Stimulated activated CD8-positive, alpha-beta memory T cell treated with anti-CD3 and anti-CD28 coated beads, Interleukin-15, amount 100 ng/mL, for 4 hours (primary cell): ENCODE measurements around the gene TMX2.

Source experiments
- DNase-seq, 2 donors: peaks; one replicate each; pipeline ENCODE4 v3.0.0-alpha.2; 2020; ENCODE audit warnings: low read depth in 2 of 2

The TMX2 gene

GRCh38 chr11:57764972-57765371, 52.6 kb downstream of the TMX2 start:
- DNase-seq: no peak

- no peak for DNase-seq
These were observed 58.4 kb downstream of the TMX2 start for GRCh38 chr11:57770793-57771192.

GRCh38 chr11:57771365-57771764, 59.0 kb downstream of the TMX2 start:
- DNase-seq: no peak

GRCh38 chr11:57772562-57772961, 60.2 kb downstream of the TMX2 start:
- no peak for DNase-seq

GRCh38 chr11:57773026-57773598, 60.7 kb downstream of the TMX2 start:
- no peak for DNase-seq

- DNase-seq: no peak
These were observed 63.1 kb downstream of the TMX2 start for GRCh38 chr11:57775491-57775890.

GRCh38 chr11:57776031-57776521, 63.7 kb downstream of the TMX2 start:
- DNase-seq: no peak

- no peak for DNase-seq
These were observed 64.3 kb downstream of the TMX2 start for GRCh38 chr11:57776577-57777210.

- no peak for DNase-seq
These were observed 65.5 kb downstream of the TMX2 start for GRCh38 chr11:57777969-57778317.

GRCh38 chr11:57778318-57779037, 66.1 kb downstream of the TMX2 start:
- no peak for DNase-seq

- DNase-seq: no peak
These were observed 66.9 kb downstream of the TMX2 start for GRCh38 chr11:57779276-57779675.

- DNase-seq: no peak
These were observed 69.1 kb downstream of the TMX2 start for GRCh38 chr11:57781529-57781943.

GRCh38 chr11:57785072-57785471, 72.7 kb downstream of the TMX2 start:
- DNase-seq: no peak

GRCh38 chr11:57786436-57786835, 74.0 kb downstream of the TMX2 start:
- no peak for DNase-seq

- DNase-seq: no peak
These were observed 74.7 kb downstream of the TMX2 start for GRCh38 chr11:57787006-57787604.

GRCh38 chr11:57787920-57788702, 75.7 kb downstream of the TMX2 start:
- DNase-seq: no peak

GRCh38 chr11:57788703-57789088, 76.3 kb downstream of the TMX2 start:
- no peak for DNase-seq
